Endothelial cell of umbilical vein (primary cell): ENCODE measurements around the gene DGCR6L. TPM values are rescaled to one million over a fixed set of nuclear protein-coding genes. Genes with fewer than 3 reads are reported as not detected.

Source experiments
- BruUV-seq: library from RNA; stranded (reverse); fragments of 400-500 nt; replicated peaks from 2 replicates; lab custom pipeline; 2021; lab: Mats Ljungman, UMichigan
- CTCF ChIA-PET: fragments of 300-600, 350-600 bp; sonication (Branson Sonifier 250); formaldehyde crosslinking; loops from one replicate; lab custom pipeline; 2021; ENCODE audit warnings: antibody characterized with exemption, inconsistent platforms; lab: Charles Lee
- POLR2A ChIA-PET: fragments of 300-600, 350-600 bp; sonication (Branson Sonifier 250); formaldehyde crosslinking; loops from one replicate; lab custom pipeline; 2021; ENCODE audit warnings: antibody characterized with exemption, inconsistent platforms; lab: Charles Lee
- DNase-seq: peaks from one replicate; pipeline ENCODE4 v3.0.0-alpha.2; 2011; ENCODE audit warnings: low read depth, low spot score
- FAIRE-seq: peaks from 2 replicates; lab custom pipeline; 2011; peaks lifted over from hg19 to GRCh38; lab: Jason Lieb, UNC
- H2AFZ ChIP-seq: 2 replicates; pipeline ENCODE4 v1.6.0; 2012; ENCODE audit warnings: low read depth, low read length, control low read depth, inconsistent platforms
- H3K27ac ChIP-seq: 2 replicates; pipeline ENCODE4 v1.5.1; 2011; ENCODE audit warnings: low read depth, mild to moderate bottlenecking, control low read depth, low read length, moderate library complexity; ENCODE audit not compliant: insufficient read depth
- H3K27me3 ChIP-seq, 2 experiments: 2 replicates each; pipeline versions ENCODE4 v1.6.0 to v1.6.1; 2011; ENCODE audit warnings: low read length in 2 of 2, mixed read lengths in 1 of 2; ENCODE audit not compliant: control insufficient read depth in 2 of 2, insufficient read depth in 2 of 2
- H3K36me3 ChIP-seq, 2 experiments: 2 replicates in 1 of 2; 3 replicates in 1 of 2; pipeline ENCODE4 v1.5.1; 2011; ENCODE audit warnings: low read length in 2 of 2, mild to moderate bottlenecking in 1 of 2, moderate library complexity in 1 of 2; ENCODE audit not compliant: control insufficient read depth in 2 of 2, insufficient read depth in 2 of 2; ENCODE audit errors: extremely low read depth in 1 of 2
- H3K4me1 ChIP-seq: 3 replicates; pipeline ENCODE4 v1.5.1; 2011; ENCODE audit warnings: mild to moderate bottlenecking, low read length; ENCODE audit not compliant: control insufficient read depth, insufficient read depth; ENCODE audit errors: extremely low read depth
- H3K4me2 ChIP-seq: 2 replicates; pipeline ENCODE4 v1.6.1; 2011; ENCODE audit warnings: low read length, control low read depth, mixed read lengths; ENCODE audit not compliant: insufficient read depth
- H3K4me3 ChIP-seq, 3 experiments: fragments of 200-600 bp in 1 of 3; sonication (generic), shearing (Covaris generic) in 1 of 3; replicated peaks in 1 of 3; 2 replicates each; pipeline ENCODE4 v1.5.1; 2011 to 2016; ENCODE audit warnings: control low read depth in 3 of 3, low read length in 3 of 3, mild to moderate bottlenecking in 2 of 3, inconsistent platforms in 1 of 3, low read depth in 1 of 3, moderate library complexity in 1 of 3; ENCODE audit not compliant: insufficient read depth in 1 of 3
- H3K79me2 ChIP-seq: 2 replicates; pipeline ENCODE4 v1.6.0; 2012; ENCODE audit warnings: low read length, inconsistent platforms; ENCODE audit not compliant: control insufficient read depth, insufficient read depth
- H3K9ac ChIP-seq: replicated peaks from 2 replicates; pipeline ENCODE3; 2011; ENCODE audit warnings: low read length, control low read depth; ENCODE audit not compliant: insufficient read depth; ENCODE audit errors: extremely low read depth
- H3K9me1 ChIP-seq: replicated peaks from 3 replicates; pipeline ENCODE4 v1.6.0; 2011; ENCODE audit warnings: mild to moderate bottlenecking, low read length; ENCODE audit not compliant: control insufficient read depth, insufficient read depth; ENCODE audit errors: extremely low read depth
- H3K9me3 ChIP-seq: replicated peaks from 2 replicates; pipeline ENCODE4 v1.5.1; 2012; ENCODE audit warnings: low read length, inconsistent platforms; ENCODE audit not compliant: control insufficient read depth, insufficient read depth
- H4K20me1 ChIP-seq: replicated peaks from 2 replicates; pipeline ENCODE3; 2011; ENCODE audit warnings: mild to moderate bottlenecking, low read length; ENCODE audit not compliant: control insufficient read depth, insufficient read depth; ENCODE audit errors: extremely low read depth
- EZH2 ChIP-seq: IDR thresholded peaks from 2 replicates; pipeline ENCODE4 v1.6.1; 2012; ENCODE audit warnings: borderline replicate concordance, low read depth, mild to moderate bottlenecking, moderate library complexity, low read length, inconsistent platforms; ENCODE audit not compliant: severe bottlenecking
- FOS ChIP-seq: IDR thresholded peaks from 2 replicates; pipeline ENCODE4 v1.6.1; 2011; ENCODE audit warnings: mild to moderate bottlenecking, low read length, moderate library complexity, borderline replicate concordance; ENCODE audit not compliant: insufficient read depth
- GATA2 ChIP-seq: IDR thresholded peaks from 2 replicates; pipeline ENCODE4 v1.7.0; 2011; ENCODE audit warnings: low read depth, mild to moderate bottlenecking, moderate library complexity, mixed read lengths, low read length; ENCODE audit not compliant: insufficient read length, insufficient read depth
- JUN ChIP-seq: IDR thresholded peaks from 2 replicates; pipeline ENCODE4 v1.6.1; 2011; ENCODE audit warnings: borderline replicate concordance, low read depth; ENCODE audit not compliant: insufficient read length, insufficient read depth
- MAX ChIP-seq: IDR thresholded peaks from 2 replicates; pipeline ENCODE4 v1.6.1; 2011; ENCODE audit not compliant: insufficient read depth, insufficient read length
- MYC ChIP-seq: IDR thresholded peaks from one replicate; pipeline ENCODE4 v1.6.1; 2011; ENCODE audit warnings: mild to moderate bottlenecking, low read depth, low read length
- POLR2A ChIP-seq: IDR thresholded peaks from 2 replicates; pipeline ENCODE4 v1.6.1; 2012; ENCODE audit warnings: low read depth, mild to moderate bottlenecking, control low read depth, low read length
- POLR2AphosphoS5 ChIP-seq: IDR thresholded peaks from 2 replicates; pipeline ENCODE4 v1.6.1; 2012; ENCODE audit warnings: low read depth, mild to moderate bottlenecking, control low read depth, low read length, moderate library complexity; ENCODE audit not compliant: insufficient read depth
- dilution Hi-C: fragments of 300-500 bp; cut with MboI; formaldehyde crosslinking; loops from one replicate; pipeline ENCODE4 v1.15.0; 2019; ENCODE audit warnings: low sequenced_read_pairs; ENCODE audit not compliant: extremely low pct_ligation_motif_present
- intact Hi-C: fragments of 100-400 bp; cut with micrococcal nuclease; formaldehyde crosslinking; loops from one replicate; pipeline ENCODE4 v1.10.0; 2022
- polyA plus RNA-seq, 4 experiments: library from polyadenylated mRNA; depleted of rRNA in 3 of 4; stranded (reverse) in 3 of 4; unstranded in 1 of 4; fragments of >200 nt; gene quantifications; 2 replicates each; pipeline versions ENCODE4 v1.2.1 to v1.2.3, GENCODE V29; 2011 to 2012; ENCODE audit warnings: missing spikeins in 1 of 4
- total RNA-seq: library from RNA; stranded (reverse); gene quantifications from 2 replicates; pipeline ENCODE4 v1.2.3, GENCODE V29; 2021
- TF ChIP-seq, protein P1 (sequence below), 2 donors: IDR thresholded peaks; 1 replicate in 1 of 2; 2 replicates in 1 of 2; pipeline ENCODE4 v1.5.1; 2011; ENCODE audit warnings: low read length in 2 of 2, mild to moderate bottlenecking in 2 of 2, moderate library complexity in 2 of 2, control low read depth in 1 of 2, inconsistent platforms in 1 of 2, low read depth in 1 of 2; ENCODE audit not compliant: insufficient read depth in 1 of 2; ENCODE audit errors: extremely low read depth in 1 of 2

The DGCR6L gene
- total and polyA plus RNA-seq, 2 donors (not counting 3 experiments of a cell fraction or from before 2014, with no cell fraction given) = 38.0 to 67.5 TPM

DNA sequence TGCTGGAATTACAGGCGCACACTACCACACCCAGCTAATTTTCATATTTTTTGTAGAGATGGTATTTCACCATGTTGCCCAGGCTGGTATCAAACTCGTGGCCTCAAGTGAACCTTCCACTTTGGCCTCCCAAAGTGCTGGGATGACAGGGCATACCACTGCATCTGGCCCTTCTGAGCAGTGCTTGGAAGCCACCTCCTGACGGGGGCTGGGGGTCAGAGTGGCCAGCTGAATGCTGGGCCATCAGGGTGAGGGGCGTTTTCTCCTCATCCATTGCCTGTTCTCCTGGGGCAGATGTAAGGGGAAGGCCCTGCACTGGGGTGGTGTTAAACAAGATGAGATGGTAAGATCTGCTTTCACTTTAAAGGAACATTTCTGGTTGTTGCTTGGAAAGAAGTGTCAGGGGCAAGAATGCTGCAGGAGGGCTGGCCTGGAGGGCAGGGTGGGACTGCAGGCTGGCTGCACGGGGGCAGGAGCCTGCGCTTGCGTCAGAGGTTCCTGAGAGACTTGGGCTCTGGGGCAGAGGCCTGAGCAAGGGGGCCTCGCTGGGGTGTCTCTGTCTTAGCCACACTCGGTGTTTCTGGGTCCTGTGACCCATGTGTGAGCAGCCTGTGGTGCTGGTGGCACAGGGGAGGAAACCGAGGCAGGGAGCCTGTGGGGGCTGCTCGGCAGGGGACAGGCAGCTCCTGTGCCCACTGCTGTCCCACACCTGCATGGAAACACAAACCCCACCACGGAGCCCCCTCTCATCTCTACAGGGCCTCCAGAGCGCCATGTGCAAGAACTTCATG, 17.2 kb downstream of the DGCR6L start:
- H2AFZ ChIP-seq = no peak overlapping the region
- H3K9me1 ChIP-seq = no peaks in the 10 kb centered on the region
- no peak overlapping the region for H3K4me3 ChIP-seq
- no peaks in the 10 kb centered on the region for H3K9me3 ChIP-seq
- dilution Hi-C loops (no loop called here), intact Hi-C loops (no loop called here)
- no peak for FAIRE-seq
- no peak overlapping the region for H3K4me2 ChIP-seq
- TF ChIP-seq POLR2AphosphoS5 (no peak), MYC (no peak), JUN (no peak), EZH2 (no peak), FOS (no peak), MAX (no peak), GATA2 (no peak), POLR2A (no peak)
- TF ChIP-seq, protein P1, sequence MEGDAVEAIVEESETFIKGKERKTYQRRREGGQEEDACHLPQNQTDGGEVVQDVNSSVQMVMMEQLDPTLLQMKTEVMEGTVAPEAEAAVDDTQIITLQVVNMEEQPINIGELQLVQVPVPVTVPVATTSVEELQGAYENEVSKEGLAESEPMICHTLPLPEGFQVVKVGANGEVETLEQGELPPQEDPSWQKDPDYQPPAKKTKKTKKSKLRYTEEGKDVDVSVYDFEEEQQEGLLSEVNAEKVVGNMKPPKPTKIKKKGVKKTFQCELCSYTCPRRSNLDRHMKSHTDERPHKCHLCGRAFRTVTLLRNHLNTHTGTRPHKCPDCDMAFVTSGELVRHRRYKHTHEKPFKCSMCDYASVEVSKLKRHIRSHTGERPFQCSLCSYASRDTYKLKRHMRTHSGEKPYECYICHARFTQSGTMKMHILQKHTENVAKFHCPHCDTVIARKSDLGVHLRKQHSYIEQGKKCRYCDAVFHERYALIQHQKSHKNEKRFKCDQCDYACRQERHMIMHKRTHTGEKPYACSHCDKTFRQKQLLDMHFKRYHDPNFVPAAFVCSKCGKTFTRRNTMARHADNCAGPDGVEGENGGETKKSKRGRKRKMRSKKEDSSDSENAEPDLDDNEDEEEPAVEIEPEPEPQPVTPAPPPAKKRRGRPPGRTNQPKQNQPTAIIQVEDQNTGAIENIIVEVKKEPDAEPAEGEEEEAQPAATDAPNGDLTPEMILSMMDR (IDR thresholded peaks at IDR 0.05; ENCODE audit: extremely low read depth in 1 of 2, insufficient read depth in 1 of 2, low read depth in 1 of 2, low read length in 2 of 2) = no peak
- no peak for DNase-seq
- H3K79me2 ChIP-seq = no peaks in the 10 kb centered on the region
- ChIA-PET POLR2A (no interaction called here), CTCF (no interaction called here)
- no peak overlapping the region for H3K9ac ChIP-seq
- no TSS peak for BruUV-seq
- no peak overlapping the region for H3K27ac ChIP-seq
- H3K27me3 ChIP-seq = peaks cover 0 to 2% of the 10 kb centered on the region in 2 experiments
- H3K4me1 ChIP-seq = peaks cover 8% of the 10 kb centered on the region
- no peaks in the 10 kb centered on the region for H4K20me1 ChIP-seq
- no peaks in the 10 kb centered on the region for H3K36me3 ChIP-seq
